ENCODE data around the gene BTNL2. TPM values are rescaled to one million over a fixed set of nuclear protein-coding genes. Genes with fewer than 3 reads are reported as not detected.
"Not testable (repeated sequence)": the region's sequence is repeated elsewhere in the genome, so short reads cannot be mapped to it uniquely, and the experiment has no call there.

Gene BTNL2
- total RNA-seq: not detected

GRCh38 chr6:32406857-32407256 lies at the start of gene BTNL2:
BTNL2 (minus strand) TSS chr6:32407181; CDS start chr6:32407123, 58 bp downstream.
- Mint-ChIP-seq H3K4me1 (ENCODE audit: low read depth) (no peaks in the 10 kb centered on the region), H3K9me3 (no peaks in the 10 kb centered on the region), H3K27me3 (ENCODE audit: low read depth) (peaks cover 45% of the 10 kb centered on the region), H3K4me3 (no peak within 1 kb of the TSS), H3K36me3 (ENCODE audit: insufficient read depth) (no peaks in the 10 kb centered on the region)
- no peak for ATAC-seq
- no peak for DNase-seq

- ATAC-seq (no peak), DNase-seq (no peak)
- Mint-ChIP-seq H3K4me3 (no peak overlapping the region), H3K4me1 (ENCODE audit: low read depth) (no peaks in the 10 kb centered on the region), H3K36me3 (ENCODE audit: insufficient read depth) (no peaks in the 10 kb centered on the region), H3K9me3 (peaks cover 5% of the 10 kb centered on the region), H3K27me3 (ENCODE audit: low read depth) (peaks cover 31% of the 10 kb centered on the region)
These were observed 42.2 kb upstream of the BTNL2 start for GRCh38 chr6:32449088-32449736.

GRCh38 chr6:32447932-32448331 lies 41.0 kb upstream of the BTNL2 start:
- no peak overlapping the region for H3K4me3 Mint-ChIP-seq
- peak in 1 of 2 donors; percentile 38 for ATAC-seq
- DNase-seq: no peak
- H3K27me3 Mint-ChIP-seq (ENCODE audit: low read depth): peaks cover 27% of the 10 kb centered on the region
- H3K36me3 Mint-ChIP-seq (ENCODE audit: insufficient read depth): no peaks in the 10 kb centered on the region
- no peaks in the 10 kb centered on the region for H3K4me1 Mint-ChIP-seq (ENCODE audit: low read depth)
- H3K9me3 Mint-ChIP-seq: peaks cover 5% of the 10 kb centered on the region

- no peak overlapping the region for H3K4me3 Mint-ChIP-seq
- peaks cover under 1% of the 10 kb centered on the region for H3K4me1 Mint-ChIP-seq (ENCODE audit: low read depth)
- DNase-seq (no peak), ATAC-seq (peak; percentile 51 to 61)
- H3K36me3 Mint-ChIP-seq (ENCODE audit: insufficient read depth): no peaks in the 10 kb centered on the region
- peaks cover 18% of the 10 kb centered on the region for H3K27me3 Mint-ChIP-seq (ENCODE audit: low read depth)
- H3K9me3 Mint-ChIP-seq: no peaks in the 10 kb centered on the region
These were observed 38.4 kb upstream of the BTNL2 start for GRCh38 chr6:32445321-32445854.

GRCh38 chr6:32444433-32444832 lies 37.5 kb upstream of the BTNL2 start:
- H3K4me1 Mint-ChIP-seq (ENCODE audit: low read depth): peaks cover 8% of the 10 kb centered on the region
- H3K9me3 Mint-ChIP-seq: no peaks in the 10 kb centered on the region
- DNase-seq (no peak), ATAC-seq (no peak)
- no peak overlapping the region for H3K4me3 Mint-ChIP-seq
- H3K36me3 Mint-ChIP-seq (ENCODE audit: insufficient read depth): no peaks in the 10 kb centered on the region
- peaks cover 22% of the 10 kb centered on the region for H3K27me3 Mint-ChIP-seq (ENCODE audit: low read depth)

GRCh38 chr6:32442977-32443552 lies 36.1 kb upstream of the BTNL2 start:
- H3K9me3 Mint-ChIP-seq: no peaks in the 10 kb centered on the region
- H3K4me3 Mint-ChIP-seq: no peak overlapping the region
- H3K4me1 Mint-ChIP-seq (ENCODE audit: low read depth): peaks cover 12% of the 10 kb centered on the region
- peaks cover 20% of the 10 kb centered on the region for H3K27me3 Mint-ChIP-seq (ENCODE audit: low read depth)
- ATAC-seq: no peak
- DNase-seq: no peak
- H3K36me3 Mint-ChIP-seq (ENCODE audit: insufficient read depth): no peaks in the 10 kb centered on the region

- no peak for ATAC-seq
- Mint-ChIP-seq H3K4me3 (peak overlapping the region; percentile 8), H3K9me3 (no peaks in the 10 kb centered on the region), H3K4me1 (ENCODE audit: low read depth) (peaks cover 12% of the 10 kb centered on the region), H3K36me3 (ENCODE audit: insufficient read depth) (no peaks in the 10 kb centered on the region), H3K27me3 (ENCODE audit: low read depth) (peaks cover 20% of the 10 kb centered on the region)
- no peak for DNase-seq
These were observed 35.3 kb upstream of the BTNL2 start for GRCh38 chr6:32442243-32442667.

GRCh38 chr6:32439602-32440214 lies 32.7 kb upstream of the BTNL2 start, which contains the start of gene HLA-DRA:
HLA-DRA (plus strand) TSS chr6:32439887; CDS start chr6:32439951, 64 bp downstream.
- Mint-ChIP-seq H3K27me3 (ENCODE audit: low read depth) (peaks cover 18% of the 10 kb centered on the region), H3K4me3 (peak within 1 kb of the TSS; percentile 83), H3K36me3 (ENCODE audit: insufficient read depth) (no peaks in the 10 kb centered on the region), H3K4me1 (ENCODE audit: low read depth) (peaks cover 12% of the 10 kb centered on the region), H3K9me3 (no peaks in the 10 kb centered on the region)
- ATAC-seq (peak; percentile 75 to 87), DNase-seq (no peak)

- Mint-ChIP-seq H3K9me3 (no peaks in the 10 kb centered on the region), H3K27me3 (ENCODE audit: low read depth) (peaks cover 18% of the 10 kb centered on the region), H3K36me3 (ENCODE audit: insufficient read depth) (no peaks in the 10 kb centered on the region), H3K4me3 (no peak overlapping the region), H3K4me1 (ENCODE audit: low read depth) (peaks cover 12% of the 10 kb centered on the region)
- no peak for DNase-seq
- ATAC-seq: no peak
These were observed 32.2 kb upstream of the BTNL2 start for GRCh38 chr6:32439139-32439538.

GRCh38 chr6:32436995-32437836 lies 30.2 kb upstream of the BTNL2 start:
- no peaks in the 10 kb centered on the region for H3K36me3 Mint-ChIP-seq (ENCODE audit: insufficient read depth)
- ATAC-seq: peak in 1 of 2 donors; percentile 46
- DNase-seq: no peak
- no peak overlapping the region for H3K4me3 Mint-ChIP-seq
- H3K27me3 Mint-ChIP-seq (ENCODE audit: low read depth): peaks cover 21% of the 10 kb centered on the region
- H3K4me1 Mint-ChIP-seq (ENCODE audit: low read depth): peaks cover 12% of the 10 kb centered on the region
- no peaks in the 10 kb centered on the region for H3K9me3 Mint-ChIP-seq

GRCh38 chr6:32436186-32436585 lies 29.2 kb upstream of the BTNL2 start:
- no peak overlapping the region for H3K4me3 Mint-ChIP-seq
- peaks cover 19% of the 10 kb centered on the region for H3K27me3 Mint-ChIP-seq (ENCODE audit: low read depth)
- DNase-seq (no peak), ATAC-seq (no peak)
- no peaks in the 10 kb centered on the region for H3K36me3 Mint-ChIP-seq (ENCODE audit: insufficient read depth)
- no peaks in the 10 kb centered on the region for H3K9me3 Mint-ChIP-seq
- H3K4me1 Mint-ChIP-seq (ENCODE audit: low read depth): peaks cover 12% of the 10 kb centered on the region

- not testable (repeated sequence) for H3K4me3 Mint-ChIP-seq; DNase-seq; H3K4me1 Mint-ChIP-seq (ENCODE audit: low read depth); H3K9me3 Mint-ChIP-seq; H3K36me3 Mint-ChIP-seq (ENCODE audit: insufficient read depth); H3K27me3 Mint-ChIP-seq (ENCODE audit: low read depth); ATAC-seq
These were observed 27.0 kb upstream of the BTNL2 start for GRCh38 chr6:32433950-32434349.

GRCh38 chr6:32432050-32432450 lies 25.1 kb upstream of the BTNL2 start:
- Mint-ChIP-seq H3K36me3 (ENCODE audit: insufficient read depth) (no peaks in the 10 kb centered on the region), H3K9me3 (no peaks in the 10 kb centered on the region), H3K27me3 (ENCODE audit: low read depth) (peaks cover 13% of the 10 kb centered on the region), H3K4me1 (ENCODE audit: low read depth) (no peaks in the 10 kb centered on the region), H3K4me3 (no peak overlapping the region)
- DNase-seq (no peak), ATAC-seq (no peak)

GRCh38 chr6:32431142-32431541 lies 24.2 kb upstream of the BTNL2 start:
- Mint-ChIP-seq H3K4me1 (ENCODE audit: low read depth) (no peaks in the 10 kb centered on the region), H3K4me3 (no peak overlapping the region), H3K9me3 (no peaks in the 10 kb centered on the region), H3K36me3 (ENCODE audit: insufficient read depth) (no peaks in the 10 kb centered on the region), H3K27me3 (ENCODE audit: low read depth) (peaks cover 13% of the 10 kb centered on the region)
- DNase-seq: no peak
- ATAC-seq: no peak

All from activated T-cell treated with anti-CD3 and anti-CD28 coated beads, Interleukin-2, amount 50 U/mL, for 4 hours (primary cell).